GM21786 (cell line): ENCODE data around the gene TTBK1.

Experiments
- ATAC-seq: cut with Tn5 transposase; IDR thresholded peaks from one replicate; pipeline ENCODE4 v1.9.1; 2021; ENCODE audit not compliant: unreplicated experiment

The TTBK1 gene

DNA sequence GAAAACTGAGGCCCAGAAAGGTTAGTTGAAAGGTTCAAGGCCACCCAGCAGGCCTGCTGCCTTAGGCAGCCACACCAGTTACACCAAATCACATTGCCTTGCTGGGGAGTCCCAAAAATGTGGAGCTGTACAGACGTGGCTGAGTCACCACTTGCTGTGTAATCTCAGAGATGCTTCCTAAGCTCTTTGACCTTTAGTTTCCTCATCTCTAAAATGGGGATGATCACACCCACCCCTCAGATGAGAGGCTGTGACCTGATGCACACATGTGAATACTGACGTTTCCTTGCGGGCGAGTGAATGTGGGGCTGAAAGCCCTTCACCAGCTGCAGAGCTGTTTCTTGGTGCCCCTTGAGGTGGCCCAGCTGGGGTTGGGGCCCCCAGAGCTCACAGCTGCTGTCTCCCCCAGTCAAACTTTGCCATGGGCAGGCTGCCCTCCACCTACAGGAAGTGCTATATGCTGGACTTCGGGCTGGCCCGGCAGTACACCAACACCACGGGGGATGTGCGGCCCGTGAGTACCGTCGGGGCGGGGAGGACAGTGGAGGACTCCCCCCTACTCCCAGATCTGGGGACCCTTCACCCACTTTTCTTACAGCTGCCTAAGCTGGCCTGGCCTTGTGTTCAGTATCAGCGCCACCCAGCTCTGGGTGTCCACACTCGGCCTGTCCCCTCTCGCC, 11.0 kb downstream of the TTBK1 start:
- ATAC-seq: no peak

DNA sequence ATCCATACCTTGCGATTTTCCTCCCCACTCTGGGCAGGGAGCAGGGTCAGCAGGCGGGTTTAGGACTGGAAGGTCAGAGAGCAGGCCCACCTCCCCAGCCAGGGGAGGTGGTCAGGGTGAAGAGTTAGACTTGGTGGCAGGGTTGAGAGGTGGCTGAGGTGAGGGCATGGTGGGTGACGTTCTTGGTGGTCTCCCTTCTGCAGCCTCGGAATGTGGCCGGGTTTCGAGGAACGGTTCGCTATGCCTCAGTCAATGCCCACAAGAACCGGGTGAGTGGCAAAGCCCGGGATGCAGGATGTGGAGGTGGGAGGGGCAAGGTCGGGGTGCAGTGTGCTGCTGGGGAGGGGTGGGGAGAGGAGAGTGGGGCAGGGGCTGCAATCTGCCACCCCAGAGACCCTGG, 11.6 kb downstream of the TTBK1 start:
- no peak for ATAC-seq

DNA sequence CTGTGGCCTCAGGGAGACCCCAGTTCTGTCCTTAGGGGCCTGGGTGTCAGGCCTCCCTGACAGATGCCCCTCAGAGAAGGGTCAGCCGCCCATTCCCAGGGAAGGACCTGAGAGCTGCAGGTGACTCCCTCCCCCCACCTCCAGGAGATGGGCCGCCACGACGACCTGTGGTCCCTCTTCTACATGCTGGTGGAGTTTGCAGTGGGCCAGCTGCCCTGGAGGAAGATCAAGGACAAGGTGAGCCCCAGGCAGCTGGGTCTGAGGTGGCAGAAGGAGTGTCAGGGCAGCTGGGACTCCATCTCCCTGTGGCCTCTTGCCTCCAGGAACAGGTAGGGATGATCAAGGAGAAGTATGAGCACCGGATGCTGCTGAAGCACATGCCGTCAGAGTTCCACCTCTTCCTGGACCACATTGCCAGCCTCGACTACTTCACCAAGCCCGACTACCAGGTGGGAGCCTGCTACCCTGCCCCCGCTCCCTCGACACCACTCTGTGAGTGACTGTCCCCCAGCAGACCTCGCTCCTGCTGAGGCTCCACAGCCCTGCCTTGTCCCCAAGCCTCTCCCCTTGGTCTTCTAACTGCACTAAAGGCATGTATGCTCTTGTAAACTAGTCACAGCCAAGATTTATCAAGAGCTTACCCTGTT, 12.2 kb downstream of the TTBK1 start:
- ATAC-seq: no peak

DNA sequence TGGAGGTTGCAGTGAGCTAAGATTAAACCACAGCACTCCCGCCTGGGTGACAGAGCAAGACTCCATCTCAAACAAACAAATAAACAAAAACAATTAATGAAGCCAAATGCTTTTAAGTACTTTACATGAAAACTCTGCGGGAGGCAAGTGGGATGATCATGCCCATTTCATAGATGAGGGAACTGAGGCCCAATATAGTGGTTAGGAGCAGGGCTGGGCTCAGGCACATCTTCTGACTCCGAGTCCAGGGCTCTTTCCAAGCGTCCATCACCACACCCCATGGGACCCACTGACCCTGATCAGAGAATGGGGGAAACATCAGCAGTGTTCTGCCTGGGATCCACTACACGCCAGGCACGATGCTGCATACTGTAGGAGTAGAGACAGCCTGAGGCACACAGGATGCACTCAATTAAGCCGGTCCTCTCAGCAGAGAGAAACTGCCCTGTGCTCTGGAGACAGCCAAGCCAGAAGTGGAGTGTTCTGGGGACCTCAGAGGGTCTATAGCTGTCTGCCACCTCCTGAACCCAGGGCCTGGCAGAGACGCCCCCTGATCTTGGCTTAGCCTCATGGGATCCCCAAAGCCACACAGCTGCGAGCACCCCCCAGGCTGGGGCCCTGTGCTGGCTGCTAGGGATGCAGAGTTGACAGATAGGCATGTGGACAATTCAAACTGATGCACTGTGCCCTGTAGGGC, 13.5 kb downstream of the TTBK1 start:
- ATAC-seq: no peak

DNA sequence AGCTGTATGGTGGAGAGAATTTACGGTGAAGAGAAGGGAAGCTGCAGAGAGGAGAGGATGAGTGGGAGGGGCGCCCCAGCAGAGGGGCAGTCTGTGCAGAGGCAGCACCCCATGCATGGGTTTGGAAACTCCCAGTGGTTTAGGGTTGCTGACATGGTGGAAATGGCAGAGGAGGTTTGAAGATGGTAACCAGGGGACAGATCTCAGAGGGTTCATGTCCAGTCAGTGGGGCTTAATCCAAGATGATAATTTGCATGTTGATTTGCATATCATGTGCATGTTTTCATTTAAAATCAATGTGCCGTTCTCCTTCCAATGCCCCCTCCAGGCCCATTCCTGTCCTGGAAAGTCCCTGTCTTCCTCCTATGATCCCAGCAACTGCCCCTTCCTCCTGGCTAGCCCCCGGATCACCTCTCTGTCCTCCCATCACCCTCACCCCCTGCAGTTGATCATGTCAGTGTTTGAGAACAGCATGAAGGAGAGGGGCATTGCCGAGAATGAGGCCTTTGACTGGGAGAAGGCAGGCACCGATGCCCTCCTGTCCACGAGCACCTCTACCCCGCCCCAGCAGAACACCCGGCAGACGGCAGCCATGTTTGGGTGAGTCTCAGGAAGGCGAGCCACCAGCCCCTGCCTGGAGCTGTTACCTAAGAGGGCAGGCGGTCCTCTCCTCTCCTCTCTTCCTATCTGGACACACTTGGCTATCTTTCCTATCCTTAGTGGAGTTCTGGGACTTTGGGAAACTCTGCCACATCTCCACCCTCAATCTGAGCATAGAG, 14.3 kb downstream of the TTBK1 start:
- ATAC-seq: no peak

DNA sequence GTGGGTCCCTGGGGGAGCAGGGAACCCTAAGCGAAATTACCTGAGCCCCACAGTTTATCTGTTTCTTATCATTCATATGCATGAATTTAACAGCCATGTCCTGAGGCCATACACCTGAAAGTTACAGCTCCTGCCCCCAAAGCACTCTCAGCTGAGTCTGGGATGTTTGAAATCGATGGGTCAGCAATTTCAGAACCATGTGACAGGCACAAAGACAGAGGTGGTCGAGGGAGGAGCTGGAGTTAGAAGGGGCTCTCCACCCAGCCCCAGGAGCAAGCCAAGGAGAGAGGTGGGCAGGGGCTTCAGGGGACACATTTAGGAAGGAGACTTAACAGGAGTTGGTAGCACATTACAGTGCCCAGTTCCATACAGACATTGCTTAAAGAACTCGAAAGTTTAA, 14.9 kb downstream of the TTBK1 start:
- no peak for ATAC-seq

DNA sequence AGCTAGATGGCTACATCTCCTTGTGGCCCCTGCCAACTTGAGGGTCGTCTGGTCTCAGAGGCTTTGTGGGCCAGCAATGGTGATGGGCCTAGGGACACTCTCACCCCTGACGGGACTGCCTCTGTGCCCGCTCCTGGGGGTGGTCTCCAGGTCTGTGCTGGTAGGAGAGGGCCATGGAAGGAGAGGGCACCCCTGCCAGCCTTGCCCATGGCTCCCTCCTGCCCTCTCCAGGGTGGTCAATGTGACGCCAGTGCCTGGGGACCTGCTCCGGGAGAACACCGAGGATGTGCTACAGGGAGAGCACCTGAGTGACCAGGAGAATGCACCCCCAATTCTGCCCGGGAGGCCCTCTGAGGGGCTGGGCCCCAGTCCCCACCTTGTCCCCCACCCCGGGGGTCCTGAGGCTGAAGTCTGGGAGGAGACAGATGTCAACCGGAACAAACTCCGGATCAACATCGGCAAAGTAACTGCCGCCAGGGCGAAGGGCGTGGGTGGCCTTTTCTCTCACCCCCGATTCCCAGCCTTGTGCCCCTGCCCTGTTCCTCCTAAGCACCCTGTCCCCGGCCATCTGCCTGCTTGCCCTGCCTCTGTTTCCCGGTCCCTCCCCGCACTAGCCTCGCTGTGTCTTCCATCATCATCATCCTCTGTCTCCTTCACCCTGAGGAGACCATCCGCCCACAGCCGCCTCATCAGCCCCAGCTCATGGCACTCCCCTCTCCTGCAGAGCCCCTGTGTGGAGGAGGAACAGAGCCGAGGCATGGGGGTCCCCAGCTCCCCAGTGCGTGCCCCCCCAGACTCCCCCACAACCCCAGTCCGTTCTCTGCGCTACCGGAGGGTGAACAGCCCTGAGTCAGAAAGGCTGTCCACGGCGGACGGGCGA, 15.8 kb downstream of the TTBK1 start:
- ATAC-seq: no peak

DNA sequence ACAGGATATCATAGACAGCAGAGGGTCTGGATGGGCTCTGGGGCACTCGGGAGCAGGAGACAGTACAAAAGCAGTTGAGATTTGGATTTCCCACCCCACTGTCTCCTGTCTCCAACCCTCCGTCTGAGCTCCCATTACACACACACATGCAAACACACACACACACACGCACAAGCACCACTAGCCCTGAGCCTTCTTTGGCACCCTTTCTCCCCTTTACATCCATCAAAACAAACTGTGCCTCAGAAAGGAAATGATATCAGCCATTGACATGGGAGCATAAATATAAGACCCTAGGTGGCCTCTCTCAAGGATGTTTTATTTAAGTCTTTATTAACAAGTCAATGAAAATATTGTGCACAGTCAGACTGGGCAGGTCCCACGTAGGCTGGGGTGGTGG, 17.5 kb downstream of the TTBK1 start:
- no peak for ATAC-seq

DNA sequence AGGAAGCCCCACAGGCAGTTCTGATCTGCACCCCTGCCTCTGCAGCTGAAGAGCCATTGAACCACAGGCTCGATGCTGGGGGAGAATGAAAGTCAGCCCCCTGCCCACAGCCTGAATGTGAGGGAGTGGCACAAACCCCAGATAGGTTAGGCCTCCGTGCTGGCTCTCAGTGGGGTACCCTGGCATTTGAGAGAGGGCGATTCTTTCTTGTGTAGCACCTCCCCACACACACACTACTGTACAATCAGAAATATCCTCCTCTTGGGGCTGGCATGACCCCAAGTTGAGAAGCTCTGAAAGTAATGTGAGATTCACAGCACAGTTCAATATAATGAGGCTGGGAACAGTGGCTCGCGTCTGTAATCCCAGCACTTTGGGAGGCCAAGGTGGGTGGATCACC, 17.9 kb downstream of the TTBK1 start:
- no peak for ATAC-seq

DNA sequence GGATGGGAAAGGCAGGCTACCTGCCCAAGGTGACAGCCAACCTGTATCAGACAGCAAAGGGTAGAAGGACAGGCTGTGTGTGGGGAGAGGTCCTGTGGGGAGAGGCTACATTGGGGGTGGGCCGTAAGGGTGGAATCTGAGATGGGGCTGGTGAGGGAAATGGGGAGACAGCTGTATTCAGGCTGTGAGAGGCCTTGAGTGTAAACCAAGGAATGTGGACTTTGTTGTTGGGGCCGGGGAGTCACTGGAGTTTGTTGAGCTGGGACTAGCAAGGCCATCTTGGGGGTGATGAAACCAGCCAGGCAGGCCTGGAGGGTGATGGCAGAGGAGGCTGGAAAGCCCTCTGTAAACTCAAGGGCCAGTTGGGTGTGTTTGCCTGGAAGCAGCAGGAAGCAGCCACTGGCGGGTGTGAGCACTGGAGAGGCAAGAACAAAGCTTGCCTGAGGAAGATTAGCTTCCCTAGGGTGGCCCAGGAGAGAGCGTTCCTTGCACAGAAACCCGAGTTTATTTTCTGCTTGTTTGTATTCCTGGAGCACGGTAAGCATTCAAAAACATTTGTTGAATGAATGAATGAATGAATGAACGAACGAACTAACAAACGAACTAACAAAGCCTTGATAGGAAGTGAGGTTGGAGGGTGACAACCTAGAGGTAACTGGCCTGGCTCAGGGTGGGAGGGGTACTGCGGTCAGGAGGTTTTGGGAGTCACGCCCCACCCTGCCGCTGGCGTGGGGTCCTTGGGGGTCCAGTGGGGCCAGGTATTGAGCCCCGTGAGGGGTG, 18.9 kb downstream of the TTBK1 start:
- ATAC-seq: no peak

DNA sequence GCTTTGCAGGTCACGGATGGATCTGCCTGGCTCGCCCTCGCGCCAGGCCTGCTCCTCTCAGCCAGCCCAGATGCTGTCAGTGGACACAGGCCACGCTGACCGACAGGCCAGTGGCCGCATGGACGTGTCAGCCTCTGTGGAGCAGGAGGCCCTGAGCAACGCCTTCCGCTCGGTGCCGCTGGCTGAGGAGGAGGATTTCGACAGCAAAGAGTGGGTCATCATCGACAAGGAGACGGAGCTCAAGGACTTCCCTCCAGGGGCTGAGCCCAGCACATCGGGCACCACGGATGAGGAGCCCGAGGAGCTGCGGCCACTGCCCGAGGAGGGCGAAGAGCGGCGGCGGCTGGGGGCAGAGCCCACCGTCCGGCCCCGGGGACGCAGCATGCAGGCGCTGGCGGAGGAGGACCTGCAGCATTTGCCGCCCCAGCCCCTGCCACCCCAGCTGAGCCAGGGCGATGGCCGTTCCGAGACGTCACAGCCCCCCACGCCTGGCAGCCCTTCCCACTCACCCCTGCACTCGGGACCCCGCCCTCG, 19.6 kb downstream of the TTBK1 start:
- ATAC-seq: no peak

DNA sequence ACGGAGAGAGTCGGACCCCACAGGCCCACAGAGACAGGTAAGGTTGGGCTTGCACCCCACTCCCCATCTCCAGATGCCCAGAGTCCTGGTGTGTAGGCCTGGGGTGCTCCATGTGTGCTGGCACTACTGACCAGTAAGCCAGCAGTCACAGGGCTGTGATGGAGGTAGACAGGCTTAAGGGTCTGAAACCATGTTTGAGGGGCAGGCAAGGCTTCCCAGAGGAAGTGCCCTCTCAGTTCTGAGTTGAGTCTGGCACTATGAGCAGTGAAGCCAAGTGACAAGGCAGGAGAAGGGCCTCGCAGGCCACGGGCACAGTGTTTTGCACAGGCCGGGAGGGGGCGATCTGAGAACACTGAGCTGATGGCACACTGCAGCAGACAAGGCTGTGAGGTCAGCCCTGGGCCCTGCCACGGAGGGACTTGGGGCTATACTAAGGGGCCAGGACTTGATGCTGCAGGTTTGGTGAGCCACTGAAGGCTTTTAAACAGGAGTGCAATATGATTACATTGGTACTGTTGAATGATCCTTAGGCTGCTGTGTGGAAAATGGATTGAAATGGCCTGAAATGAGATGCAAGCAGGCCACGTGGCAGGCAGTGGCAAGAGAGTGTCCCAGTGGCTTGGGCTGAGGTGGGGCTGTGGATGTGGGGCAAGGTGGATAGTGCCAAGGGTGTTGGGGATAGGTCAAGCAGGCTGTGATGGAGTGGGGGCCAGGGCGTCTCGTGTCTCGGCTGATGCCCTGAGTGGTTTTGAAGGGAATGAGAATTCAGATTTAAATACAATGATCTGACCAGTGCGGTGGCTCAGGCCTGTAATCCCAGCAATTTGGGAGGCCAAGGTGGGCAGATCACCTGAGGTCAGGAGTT, 20.3 kb downstream of the TTBK1 start:
- peak; percentile 78 for ATAC-seq

DNA sequence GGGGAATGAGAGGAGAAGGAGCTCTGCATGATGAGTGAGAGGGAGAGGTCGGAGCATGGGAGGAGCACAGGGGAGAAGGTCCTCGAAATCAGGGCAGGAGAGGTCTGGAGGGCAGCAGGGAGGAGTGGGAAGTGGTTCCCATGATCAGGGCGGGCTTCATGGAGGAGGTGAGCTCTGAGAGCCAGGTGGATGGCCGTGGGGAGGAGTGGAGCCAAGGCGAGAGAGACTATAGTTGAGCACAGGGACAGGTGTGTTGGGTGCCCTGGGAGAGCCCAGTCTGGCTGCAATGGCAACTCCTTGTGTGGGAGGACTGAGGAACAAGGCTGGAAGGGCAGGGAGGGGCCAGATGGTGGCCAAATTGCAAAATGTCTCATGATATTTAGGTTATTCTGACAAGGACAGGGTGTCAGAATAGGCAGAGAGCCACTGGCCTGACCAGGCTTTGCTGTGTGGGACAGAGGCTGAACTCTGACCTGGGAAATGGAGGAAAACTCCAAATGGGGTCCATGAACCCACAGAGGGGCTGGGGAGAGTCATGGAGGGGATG, 21.4 kb downstream of the TTBK1 start:
- no peak for ATAC-seq

DNA sequence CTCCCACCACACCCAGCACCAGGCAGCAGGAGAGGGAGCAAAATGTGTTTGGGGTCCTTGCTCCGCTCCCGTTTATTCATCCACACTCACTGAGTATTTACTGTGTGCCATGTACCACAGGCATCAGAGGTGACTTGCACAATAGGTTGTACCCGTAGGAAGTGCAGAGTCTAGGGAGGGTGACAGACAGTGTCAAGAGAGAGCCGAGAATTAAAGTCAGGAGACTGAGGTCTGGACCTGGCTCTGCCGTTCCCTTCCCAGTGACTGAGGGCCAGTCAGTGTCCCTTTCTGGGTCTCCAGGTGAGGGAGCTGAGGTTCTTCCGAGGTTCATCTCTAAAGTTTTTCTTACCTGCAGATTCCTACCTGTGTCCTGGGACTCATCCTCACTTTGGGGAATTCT, 22.3 kb downstream of the TTBK1 start:
- no peak for ATAC-seq

DNA sequence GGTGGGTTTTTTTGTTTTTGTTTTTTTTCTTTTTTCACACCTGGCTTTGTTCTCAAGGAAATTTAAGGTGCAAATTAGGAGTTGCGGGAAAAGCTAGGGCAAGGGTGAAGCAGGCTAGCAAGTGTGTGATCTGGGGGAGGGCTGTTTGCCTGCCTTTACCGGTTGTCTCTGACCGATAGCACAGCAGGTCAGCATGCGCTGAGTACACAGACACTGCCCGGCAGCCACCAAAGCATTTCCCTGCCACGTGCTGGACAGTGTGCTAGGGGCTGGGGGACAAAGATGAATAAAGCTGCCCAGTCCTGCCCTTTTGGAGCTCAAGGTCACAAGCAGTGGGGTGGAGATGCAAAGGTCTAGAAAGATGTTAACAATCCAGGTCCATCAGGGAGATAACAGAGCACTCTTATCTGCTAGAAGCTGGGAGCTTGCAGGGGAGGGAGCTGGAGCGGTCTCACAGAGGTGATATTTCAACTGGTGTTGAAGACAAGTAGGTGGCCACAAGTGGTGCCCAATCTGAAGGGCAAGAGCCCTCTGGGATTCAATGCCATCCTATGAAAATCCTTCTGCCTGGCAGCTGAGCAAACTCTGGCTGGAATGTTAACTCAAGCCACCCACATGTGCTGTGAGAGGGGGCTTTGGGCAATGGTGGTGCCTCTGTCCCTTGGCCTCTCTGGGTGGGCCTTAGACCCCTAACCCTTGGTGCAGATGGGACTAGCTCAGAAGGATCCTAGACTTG, 24.5 kb downstream of the TTBK1 start:
- no peak for ATAC-seq

DNA sequence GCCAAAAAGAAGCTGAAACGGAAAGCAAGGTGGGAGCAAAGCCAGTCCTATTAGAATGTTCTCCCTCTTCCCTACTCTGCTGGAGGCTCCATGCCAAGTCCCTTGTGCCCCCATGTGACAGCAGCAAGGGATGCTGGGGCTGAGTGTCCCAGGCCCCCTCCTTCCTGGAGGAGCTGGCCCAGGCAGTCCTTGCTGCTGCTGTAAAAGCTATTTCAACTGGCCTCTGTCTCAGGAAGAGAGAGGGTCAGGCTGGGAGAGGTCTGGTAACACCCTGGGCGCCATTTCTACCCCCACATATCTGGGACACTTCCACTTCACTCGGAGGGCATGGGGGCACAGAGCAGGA, 25.0 kb downstream of the TTBK1 start:
- ATAC-seq: no peak

DNA sequence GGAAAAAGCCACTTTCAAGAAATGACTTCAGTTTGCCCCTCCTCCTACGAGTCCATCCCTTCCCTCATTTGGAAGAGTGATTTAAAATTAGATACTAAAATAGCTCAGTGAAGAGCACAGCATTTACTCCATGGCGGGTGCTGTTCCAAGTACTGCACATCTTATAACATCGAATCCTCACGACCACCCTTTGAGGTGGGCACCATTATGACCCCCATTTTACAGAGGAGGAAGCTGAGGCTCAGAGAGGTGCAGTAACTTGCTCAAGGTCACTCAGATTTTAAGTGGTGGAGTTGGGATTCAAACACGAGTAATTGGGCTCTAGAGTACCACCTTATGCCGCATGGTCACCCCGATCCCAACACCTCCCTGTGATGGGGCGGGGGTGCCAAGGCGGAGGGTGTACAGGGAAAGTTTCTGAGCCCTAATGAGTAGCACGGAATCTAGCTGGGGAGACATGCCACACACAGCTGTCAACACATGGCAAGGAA, 25.5 kb downstream of the TTBK1 start:
- ATAC-seq: no peak
